Epithelial cell of proximal tubule (primary cell): Measurements from ENCODE around the gene ZNF200. TPM values are rescaled to one million over a fixed set of nuclear protein-coding genes. Genes with fewer than 3 reads are reported as not detected.

Experiments
- DNase-seq: peaks from one replicate; pipeline ENCODE4 v3.0.0-alpha.2; 2011; ENCODE audit warnings: low read depth
- H3K4me3 ChIP-seq: 2 replicates; pipeline ENCODE4 v1.5.1; 2011; ENCODE audit warnings: low read depth, mild to moderate bottlenecking, low read length
- CTCF ChIP-seq: conservative IDR thresholded peaks from 2 replicates; pipeline ENCODE4 v1.5.1; 2012; ENCODE audit warnings: low read depth, mild to moderate bottlenecking, low read length
- total RNA-seq: library from RNA; depleted of rRNA; stranded (reverse); fragments of >200 nt; gene quantifications from 2 replicates; pipeline ENCODE4 v1.2.3, GENCODE V29; 2015

The ZNF200 gene
- total RNA-seq, 1 donor from 2014 or later, result 6.3 TPM

- DNase-seq, result no peak
- H3K4me3 ChIP-seq, result peak overlapping the region; percentile 42
- TF ChIP-seq CTCF, result peak; percentile 61
Observed at GRCh38 chr16:3173892-3174617, 60.9 kb downstream of the ZNF200 start.

Other genes starting within 250 kb of the ZNF200 start
- 0.29 and 3.5 TPM in 2 replicates for gene CLDN9, start 222.2 kb downstream of the ZNF200 start, total RNA-seq
- gene CLDN6, start 217.0 kb downstream of the ZNF200 start, total RNA-seq, result 255 and 813 TPM in 2 replicates
- gene TNFRSF12A, start 214.8 kb downstream of the ZNF200 start, total RNA-seq, result 451 and 701 TPM in 2 replicates
- 14.3 and 39.0 TPM in 2 replicates for gene HCFC1R1, start 211.2 kb downstream of the ZNF200 start, total RNA-seq
- gene THOC6, start 211.1 kb downstream of the ZNF200 start, total RNA-seq, result 19.0 and 24.2 TPM in 2 replicates
- 2.5 and 4.6 TPM in 2 replicates for gene BICDL2, start 198.2 kb downstream of the ZNF200 start, total RNA-seq
- under 0.01 and 0.52 TPM in 2 replicates for gene MMP25, start 188.6 kb downstream of the ZNF200 start, total RNA-seq
- 461 and 747 TPM in 2 replicates for gene IL32, start 169.5 kb downstream of the ZNF200 start, total RNA-seq
- gene ZSCAN10, start 135.9 kb downstream of the ZNF200 start, total RNA-seq, result not detected in 2 replicates
- gene ZNF205, start 122.6 kb downstream of the ZNF200 start, total RNA-seq, result 15.8 and 22.1 TPM in 2 replicates
- 2.4 and 7.7 TPM in 2 replicates for gene ZNF213, start 100.1 kb downstream of the ZNF200 start, total RNA-seq
- 0.52 TPM in 1 of 2 replicates, not detected in the other for gene OR1F1, start 47.0 kb downstream of the ZNF200 start, total RNA-seq
- gene MEFV, start 21.5 kb upstream of the ZNF200 start, total RNA-seq, result not detected in 2 replicates
- 18.1 and 33.1 TPM in 2 replicates for gene ZNF263, start 48.3 kb upstream of the ZNF200 start, total RNA-seq
- 1.8 and 1.9 TPM in 2 replicates for gene TIGD7, start 70.3 kb upstream of the ZNF200 start, total RNA-seq
- 8.5 and 12.9 TPM in 2 replicates for gene ZNF75A, start 70.3 kb upstream of the ZNF200 start, total RNA-seq
- gene OR2C1, start 120.7 kb upstream of the ZNF200 start, total RNA-seq, result not detected in 2 replicates
- 10.8 and 11.2 TPM in 2 replicates for gene ZSCAN32, start 165.8 kb upstream of the ZNF200 start, total RNA-seq
- gene ZNF174, start 166.1 kb upstream of the ZNF200 start, total RNA-seq, result 9.5 and 13.7 TPM in 2 replicates
- 1.0 and 2.1 TPM in 2 replicates for gene ZNF597, start 208.3 kb upstream of the ZNF200 start, total RNA-seq
- 19.4 and 23.9 TPM in 2 replicates for gene NAA60, start 208.5 kb upstream of the ZNF200 start, total RNA-seq